ENCODE measurements around the gene NAGS. TPM values are rescaled to one million over a fixed set of nuclear protein-coding genes. Genes with fewer than 3 reads are reported as not detected.

The NAGS gene
- total RNA-seq, 1 donor from 2014 or later = 0.49 TPM

DNA sequence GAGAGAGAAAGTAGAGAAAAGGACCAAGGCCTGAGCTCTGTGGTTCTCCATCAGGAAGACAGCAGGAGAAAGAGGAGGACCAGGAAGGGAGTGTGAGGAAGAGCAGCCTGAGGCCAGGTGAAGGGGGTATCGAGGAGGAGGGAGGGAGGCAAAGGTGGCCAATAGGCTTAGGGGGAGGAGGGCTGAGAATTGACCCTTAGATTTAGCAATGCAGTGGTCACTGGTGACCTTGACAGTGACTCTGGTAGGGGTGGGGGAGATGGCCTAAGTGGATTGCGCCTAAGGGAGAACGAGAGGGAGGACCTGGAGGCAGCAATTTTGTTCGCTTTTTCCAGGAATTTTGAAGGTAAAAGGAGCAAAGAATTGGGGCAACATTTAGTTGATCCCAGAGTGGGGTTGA lies 5.4 kb upstream of the NAGS start:
- peaks cover 2% of the 10 kb centered on the region for H3K4me1 Mint-ChIP-seq (ENCODE audit: low read depth, unreplicated experiment)
- TF ChIP-seq, protein P1, sequence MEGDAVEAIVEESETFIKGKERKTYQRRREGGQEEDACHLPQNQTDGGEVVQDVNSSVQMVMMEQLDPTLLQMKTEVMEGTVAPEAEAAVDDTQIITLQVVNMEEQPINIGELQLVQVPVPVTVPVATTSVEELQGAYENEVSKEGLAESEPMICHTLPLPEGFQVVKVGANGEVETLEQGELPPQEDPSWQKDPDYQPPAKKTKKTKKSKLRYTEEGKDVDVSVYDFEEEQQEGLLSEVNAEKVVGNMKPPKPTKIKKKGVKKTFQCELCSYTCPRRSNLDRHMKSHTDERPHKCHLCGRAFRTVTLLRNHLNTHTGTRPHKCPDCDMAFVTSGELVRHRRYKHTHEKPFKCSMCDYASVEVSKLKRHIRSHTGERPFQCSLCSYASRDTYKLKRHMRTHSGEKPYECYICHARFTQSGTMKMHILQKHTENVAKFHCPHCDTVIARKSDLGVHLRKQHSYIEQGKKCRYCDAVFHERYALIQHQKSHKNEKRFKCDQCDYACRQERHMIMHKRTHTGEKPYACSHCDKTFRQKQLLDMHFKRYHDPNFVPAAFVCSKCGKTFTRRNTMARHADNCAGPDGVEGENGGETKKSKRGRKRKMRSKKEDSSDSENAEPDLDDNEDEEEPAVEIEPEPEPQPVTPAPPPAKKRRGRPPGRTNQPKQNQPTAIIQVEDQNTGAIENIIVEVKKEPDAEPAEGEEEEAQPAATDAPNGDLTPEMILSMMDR (IDR thresholded peaks at IDR 0.05; ENCODE audit: partially characterized antibody, unreplicated experiment) = no peak
- peaks cover 1% of the 10 kb centered on the region for H3K9me3 Mint-ChIP-seq (ENCODE audit: unreplicated experiment)
- no peak overlapping the region for H3K4me3 Mint-ChIP-seq (ENCODE audit: unreplicated experiment)
- DNase-seq = no peak
- peaks cover 8% of the 10 kb centered on the region for H3K27me3 Mint-ChIP-seq (ENCODE audit: unreplicated experiment)
- H3K27ac Mint-ChIP-seq (ENCODE audit: unreplicated experiment) = no peak overlapping the region
- no peaks in the 10 kb centered on the region for H3K36me3 Mint-ChIP-seq (ENCODE audit: unreplicated experiment)

DNA sequence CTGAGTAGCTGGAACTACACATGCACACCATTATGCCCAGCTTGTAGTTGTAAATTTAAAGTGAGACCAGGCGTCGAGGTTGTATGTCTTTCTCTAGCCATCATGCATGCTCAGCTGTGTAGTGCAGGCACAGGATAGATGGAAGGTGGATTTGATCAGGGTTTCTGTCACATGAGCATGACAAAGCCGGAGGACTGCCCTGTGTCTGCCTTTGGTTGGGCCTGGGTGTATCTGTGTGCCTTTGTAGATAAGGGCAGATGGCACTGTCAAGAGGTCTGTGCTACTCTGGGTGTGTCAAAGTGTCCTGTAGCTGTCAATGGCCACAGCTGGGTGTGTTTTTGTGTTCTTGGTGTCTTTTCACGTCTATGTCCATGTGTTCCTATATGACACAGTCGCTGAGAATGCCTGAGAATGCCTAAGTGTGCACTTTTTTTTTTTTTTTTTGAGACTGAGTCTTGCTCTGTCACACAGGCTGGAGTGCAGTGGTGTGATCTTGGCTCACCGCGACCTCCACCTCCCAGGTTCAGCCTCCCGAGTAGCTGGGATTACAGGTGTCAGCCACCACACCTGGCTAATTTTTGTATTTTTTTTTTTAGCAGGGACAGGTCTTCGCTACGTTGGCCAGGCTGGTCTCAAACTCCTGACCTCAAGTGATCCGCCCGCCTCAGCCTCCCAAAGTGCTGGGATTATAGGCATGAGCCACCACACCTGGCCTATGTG lies 4.1 kb upstream of the NAGS start:
- no peaks in the 10 kb centered on the region for H3K4me1 Mint-ChIP-seq (ENCODE audit: low read depth, unreplicated experiment)
- DNase-seq = no peak
- H3K27ac Mint-ChIP-seq (ENCODE audit: unreplicated experiment) = no peak overlapping the region
- H3K27me3 Mint-ChIP-seq (ENCODE audit: unreplicated experiment) = peaks cover 12% of the 10 kb centered on the region
- peaks cover 1% of the 10 kb centered on the region for H3K9me3 Mint-ChIP-seq (ENCODE audit: unreplicated experiment)
- TF ChIP-seq, protein P1 (IDR thresholded peaks at IDR 0.05; ENCODE audit: partially characterized antibody, unreplicated experiment) = no peak
- H3K36me3 Mint-ChIP-seq (ENCODE audit: unreplicated experiment) = no peaks in the 10 kb centered on the region
- no peak overlapping the region for H3K4me3 Mint-ChIP-seq (ENCODE audit: unreplicated experiment)

DNA sequence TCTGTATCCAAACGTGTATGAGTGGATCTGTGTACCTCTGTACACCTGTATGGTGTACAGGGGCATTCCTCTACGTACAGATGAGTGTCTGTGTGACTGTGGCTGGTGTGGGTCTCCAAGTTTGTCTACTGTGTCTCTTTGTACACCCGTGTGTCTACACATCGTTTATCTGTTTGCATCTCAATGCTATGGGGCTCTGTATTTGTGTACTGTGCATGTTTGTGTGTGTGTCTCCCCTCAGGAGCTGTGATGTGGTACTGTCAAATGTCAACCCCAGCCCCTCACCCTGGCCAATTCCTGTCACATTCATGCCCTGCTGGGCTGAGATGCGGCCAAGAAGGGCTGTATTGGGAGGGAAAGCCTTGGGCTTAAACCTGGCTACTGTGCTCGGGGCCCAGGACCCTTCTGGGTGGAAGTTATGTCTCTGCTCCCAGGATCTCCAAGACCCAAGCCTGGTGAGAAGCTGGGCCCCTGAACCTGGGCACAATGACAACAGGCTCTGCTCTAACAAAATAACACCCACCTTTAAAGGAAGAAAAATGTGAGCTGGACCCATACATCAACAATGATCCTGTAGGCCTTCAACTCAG lies 3.5 kb upstream of the NAGS start:
- TF ChIP-seq, protein P1 (IDR thresholded peaks at IDR 0.05; ENCODE audit: partially characterized antibody, unreplicated experiment) = no peak
- no peak for DNase-seq
- Mint-ChIP-seq H3K27me3 (ENCODE audit: unreplicated experiment) (peaks cover 13% of the 10 kb centered on the region), H3K4me1 (ENCODE audit: low read depth, unreplicated experiment) (no peaks in the 10 kb centered on the region), H3K36me3 (ENCODE audit: unreplicated experiment) (no peaks in the 10 kb centered on the region), H3K9me3 (ENCODE audit: unreplicated experiment) (peaks cover 1% of the 10 kb centered on the region), H3K4me3 (ENCODE audit: unreplicated experiment) (no peak overlapping the region), H3K27ac (ENCODE audit: unreplicated experiment) (no peak overlapping the region)

DNA sequence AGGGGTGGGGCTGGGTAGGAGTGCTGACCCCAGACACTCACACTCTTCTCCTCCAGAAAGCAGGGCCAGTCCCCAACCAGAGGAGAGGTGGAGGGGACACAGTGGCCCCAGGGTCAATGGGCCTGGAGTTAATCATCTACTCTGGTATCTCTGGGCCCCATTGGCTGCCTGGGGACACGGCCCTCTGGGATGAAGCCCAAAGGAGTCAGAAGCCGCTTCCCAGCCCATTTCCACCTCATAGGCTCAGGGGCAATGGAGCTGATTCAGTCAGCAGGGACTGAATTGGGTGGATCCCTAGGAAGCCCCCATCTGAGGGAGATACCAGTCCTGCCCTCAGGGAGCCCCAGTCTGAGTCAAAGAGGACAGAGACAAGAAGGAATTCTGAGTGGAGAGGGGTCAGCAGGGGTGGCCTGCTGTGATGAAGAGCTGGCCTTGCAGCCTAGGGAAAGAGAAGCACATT lies 2.9 kb upstream of the NAGS start:
- H3K27ac Mint-ChIP-seq (ENCODE audit: unreplicated experiment) = no peak overlapping the region
- H3K27me3 Mint-ChIP-seq (ENCODE audit: unreplicated experiment) = peaks cover 16% of the 10 kb centered on the region
- no peak overlapping the region for H3K4me3 Mint-ChIP-seq (ENCODE audit: unreplicated experiment)

More for the DNA sequence above, 2.9 kb upstream of the NAGS start:
- no peak for DNase-seq
- Mint-ChIP-seq H3K9me3 (ENCODE audit: unreplicated experiment) (peaks cover 1% of the 10 kb centered on the region), H3K4me1 (ENCODE audit: low read depth, unreplicated experiment) (no peaks in the 10 kb centered on the region), H3K36me3 (ENCODE audit: unreplicated experiment) (no peaks in the 10 kb centered on the region)
- TF ChIP-seq, protein P1 (IDR thresholded peaks at IDR 0.05; ENCODE audit: partially characterized antibody, unreplicated experiment) = no peak

All from glutamatergic neuron (in vitro differentiated cells).